Measurements from ENCODE around the gene CORO1C. TPM values are rescaled to one million over a fixed set of nuclear protein-coding genes. Genes with fewer than 3 reads are reported as not detected.
A peak's percentile ranks its signal among the peaks of the same experiment; 100 is the strongest.

The CORO1C gene
- total and polyA plus RNA-seq, 9 of the 15 experiments (the other 6 are each of a cell fraction or from before 2014, with no cell fraction given) = 55.2 to 280 (median 150) TPM

GRCh38 chr12:108668542-108668941 lies 62.8 kb downstream of the CORO1C start:
- FAIRE-seq (no peak), ATAC-seq (no peak), DNase-seq (ENCODE audit: extremely low read depth in 1 of 4, low spot score in 3 of 4) (no peak)
- Histone ChIP-seq H3K9ac (ENCODE audit: insufficient read depth in 1 of 2, low read depth in 2 of 2, low read length in 2 of 2) (no peak overlapping the region), H3K36me3 (ENCODE audit: control insufficient read depth, insufficient read depth, low read length) (peaks cover 64% of the 10 kb centered on the region), H3K27me3 (ENCODE audit: control insufficient read depth in 2 of 2, insufficient read depth in 2 of 2, low read length in 2 of 2) (no peaks in the 10 kb centered on the region), H3K4me1 (replicated peaks in 1 of 2; ENCODE audit: control insufficient read depth in 2 of 2, insufficient read depth in 2 of 2, low read length in 2 of 2) (peaks cover 7 to 23% of the 10 kb centered on the region in 2 experiments; a peak in 3 of 5 replicates), H3K79me2 (ENCODE audit: control insufficient read depth, insufficient read depth, low read length) (peaks cover 96% of the 10 kb centered on the region), H3K27ac (ENCODE audit: extremely low read depth, low read depth, low read length) (no peak overlapping the region), H3K4me3 (no peak overlapping the region), H2AFZ (ENCODE audit: low read depth, low read length) (no peak overlapping the region), H3K9me3 (replicated peaks; ENCODE audit: control insufficient read depth, insufficient read depth, low read depth, low read length) (no peaks in the 10 kb centered on the region), H3K4me2 (ENCODE audit: insufficient read depth, low read length) (no peak overlapping the region), H3K9me1 (ENCODE audit: control insufficient read depth, insufficient read depth, low read length) (peaks cover 7% of the 10 kb centered on the region), H4K20me1 (replicated peaks; ENCODE audit: control insufficient read depth, insufficient read depth, low read length) (peaks cover 6% of the 10 kb centered on the region)
- ChIA-PET CTCF (ENCODE audit: low intra/inter-chr PET ratio) (interaction anchor here (1.2 kb wide), 1 partner anchor 135 kb away, joined by 3 read pairs; no protein-coding TSS in a partner anchor), POLR2A (interaction anchor here (1.0 to 2.2 kb wide), 3 partner anchors 18 to 106 kb away, joined by 4 to 9 read pairs (median 5); partner anchors contain the start of gene ISCU)
- in situ Hi-C loops (cut with MboI) (loop anchor here (5.0 to 10.0 kb wide), 2 partner anchors 284 to 426 kb away; partner anchors contain the start of genes ALKBH2 and UNG), intact Hi-C loops (cut with micrococcal nuclease) (loop anchor here (10.0 kb wide), 1 partner anchor 426 kb away; the partner anchor contains the start of genes ALKBH2 and UNG)
- no TSS peak for BruUV-seq (replicated peaks)
- 77% methylated on average over 1 of the region's 1 CpG for WGBS (ENCODE audit: insufficient coverage, low coverage, missing lambda C conversion rate)
- no peak for TF ChIP-seq TCF3 (CRISPR knock-in tag; IDR thresholded peaks at IDR 0.05)
- TF ChIP-seq CEBPG (CRISPR knock-in tag; IDR thresholded peaks at IDR 0.05) = no peak
- 0 out of 4 replicates have a peak, but pooled peaks of 1 of the 2 experiments have one; percentile 14 for TF ChIP-seq CEBPG (tag; conservative IDR thresholded peaks at IDR 0.05 in 1 of 2, IDR thresholded peaks at IDR 0.05 in 1 of 2)

DNA sequence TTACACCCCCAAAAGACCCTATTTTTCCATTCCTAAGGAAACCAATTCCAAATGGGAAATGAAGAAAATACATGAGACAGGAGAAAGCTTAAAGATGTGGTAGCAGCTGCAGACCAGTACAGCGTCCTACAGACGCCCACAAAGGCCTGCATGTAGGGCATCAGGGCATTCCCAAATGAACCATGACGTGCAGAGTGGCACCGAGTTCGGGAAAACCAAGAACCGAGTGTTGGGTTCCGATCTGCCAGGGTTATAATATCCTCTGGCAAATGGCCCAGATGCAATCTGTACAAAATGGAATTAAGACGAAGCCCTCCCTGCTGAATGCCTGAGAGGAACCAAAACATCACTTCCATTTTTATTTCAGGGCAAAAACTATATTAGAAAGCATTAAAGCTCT lies 63.3 kb downstream of the CORO1C start:
- Histone ChIP-seq H3K9ac (ENCODE audit: insufficient read depth in 1 of 2, low read depth in 2 of 2, low read length in 2 of 2) (no peak overlapping the region), H4K20me1 (replicated peaks; ENCODE audit: control insufficient read depth, insufficient read depth, low read length) (peaks cover 6% of the 10 kb centered on the region), H3K4me3 (no peak overlapping the region), H3K79me2 (ENCODE audit: control insufficient read depth, insufficient read depth, low read length) (peaks cover 96% of the 10 kb centered on the region), H3K27ac (ENCODE audit: extremely low read depth, low read depth, low read length) (no peak overlapping the region), H3K4me1 (replicated peaks in 1 of 2; ENCODE audit: control insufficient read depth in 2 of 2, insufficient read depth in 2 of 2, low read length in 2 of 2) (peaks cover 7 to 23% of the 10 kb centered on the region in 2 experiments; a peak in 3 of 5 replicates), H3K4me2 (ENCODE audit: insufficient read depth, low read length) (no peak overlapping the region), H2AFZ (ENCODE audit: low read depth, low read length) (no peak overlapping the region), H3K27me3 (ENCODE audit: control insufficient read depth in 2 of 2, insufficient read depth in 2 of 2, low read length in 2 of 2) (no peaks in the 10 kb centered on the region), H3K36me3 (ENCODE audit: control insufficient read depth, insufficient read depth, low read length) (peaks cover 64% of the 10 kb centered on the region), H3K9me1 (ENCODE audit: control insufficient read depth, insufficient read depth, low read length) (peaks cover 7% of the 10 kb centered on the region), H3K9me3 (replicated peaks; ENCODE audit: control insufficient read depth, insufficient read depth, low read depth, low read length) (no peaks in the 10 kb centered on the region)
- WGBS (ENCODE audit: insufficient coverage, low coverage, missing lambda C conversion rate) = 90% methylated on average over 8 of the region's 8 CpGs
- FAIRE-seq (no peak), ATAC-seq (no peak), DNase-seq (ENCODE audit: extremely low read depth in 1 of 4, low spot score in 3 of 4) (no peak)
- POLR2A ChIA-PET = interaction anchor here (2.2 kb wide), 1 partner anchor 18 kb away, joined by 9 read pairs; no protein-coding TSS in a partner anchor
- intact Hi-C loops (cut with micrococcal nuclease) (loop anchor here (10.0 kb wide), 1 partner anchor 427 kb away; the partner anchor contains the start of genes ALKBH2 and UNG), in situ Hi-C loops (cut with MboI) (loop anchor here (5.0 to 10.0 kb wide), 2 partner anchors 284 to 427 kb away; partner anchors contain the start of genes ALKBH2 and UNG)
- CTCF ChIA-PET (ENCODE audit: low intra/inter-chr PET ratio) = no interaction called here
- TF ChIP-seq C11orf30 (IDR thresholded peaks at IDR 0.05; ENCODE audit: low read depth) = no peak
- no peak for TF ChIP-seq TARDBP (IDR thresholded peaks at IDR 0.05)
- no TSS peak for BruUV-seq (replicated peaks)
